H1 (cell line): ENCODE data around the gene WDR37. TPM values are rescaled to one million over a fixed set of nuclear protein-coding genes. Genes with fewer than 3 reads are reported as not detected.

ENCODE experiments used
- CTCF ChIA-PET: fragments of 300-600 bp; sonication (Branson Sonifier 250); formaldehyde crosslinking; loops from one replicate; lab custom pipeline; 2021; ENCODE audit not compliant: partially characterized antibody; lab: Charles Lee
- POLR2A ChIA-PET: fragments of 300-600 bp; sonication (Branson Sonifier 250); formaldehyde crosslinking; loops from one replicate; lab custom pipeline; 2021; ENCODE audit warnings: inconsistent platforms; ENCODE audit not compliant: partially characterized antibody; lab: Charles Lee
- DNase-seq, 2 experiments: peaks; one replicate each; pipeline versions ENCODE4 v3.0.0 to v3.0.0-alpha.2; 2010 to 2022; ENCODE audit warnings: low spot score in 2 of 2, low read depth in 1 of 2, mixed read lengths in 1 of 2
- FAIRE-seq: peaks from 2 replicates; lab custom pipeline; 2011; peaks lifted over from hg19 to GRCh38; lab: Jason Lieb, UNC
- H2AFZ ChIP-seq: 2 replicates; pipeline ENCODE4 v1.8.1; 2012; ENCODE audit warnings: low read length, inconsistent platforms
- H2AK5ac ChIP-seq: 2 replicates; pipeline ENCODE4 v1.6.1; 2013; ENCODE audit warnings: low read depth, low read length
- H2BK120ac ChIP-seq: replicated peaks from 2 replicates; pipeline ENCODE3; 2013; ENCODE audit warnings: low read depth, low read length, inconsistent platforms
- H2BK12ac ChIP-seq: 2 replicates; pipeline ENCODE4 v1.6.1; 2013; ENCODE audit warnings: low read depth, low read length
- H2BK15ac ChIP-seq: 2 replicates; pipeline ENCODE4 v1.6.1; 2013; ENCODE audit warnings: low read length
- H2BK20ac ChIP-seq: 2 replicates; pipeline ENCODE4 v1.6.1; 2013; ENCODE audit warnings: low read length
- H2BK5ac ChIP-seq: 2 replicates; pipeline ENCODE4 v1.6.1; 2013; ENCODE audit warnings: low read depth, low read length
- H3K14ac ChIP-seq: 2 replicates; pipeline ENCODE4 v1.6.1; 2013; ENCODE audit warnings: inconsistent platforms; ENCODE audit not compliant: insufficient read length
- H3K18ac ChIP-seq: 2 replicates; pipeline ENCODE4 v1.6.1; 2013; ENCODE audit warnings: low read length; ENCODE audit errors: extremely low read depth
- H3K23ac ChIP-seq: 2 replicates; pipeline ENCODE4 v1.6.1; 2013; ENCODE audit warnings: inconsistent platforms; ENCODE audit not compliant: insufficient read length
- H3K23me2 ChIP-seq: 2 replicates; pipeline ENCODE4 v1.6.1; 2013; ENCODE audit warnings: low read depth, low read length
- H3K27ac ChIP-seq: 2 replicates; pipeline ENCODE4 v1.6.1; 2011; ENCODE audit warnings: low read depth, low read length, inconsistent platforms
- H3K27me3 ChIP-seq, 4 experiments: replicated peaks in 1 of 4; 1 replicate in 1 of 4; 2 replicates in 3 of 4; pipeline versions ENCODE4 v1.6.1 to v1.8.1; 2011 to 2013; ENCODE audit warnings: low read length in 3 of 4, mild to moderate bottlenecking in 3 of 4, inconsistent platforms in 2 of 4, mixed read lengths in 2 of 4, moderate library complexity in 1 of 4; ENCODE audit not compliant: control insufficient read depth in 3 of 4, insufficient read depth in 3 of 4; ENCODE audit errors: extremely low read depth in 1 of 4
- H3K36me3 ChIP-seq, 4 experiments: 2 replicates each; pipeline versions ENCODE4 v1.6.1 to v1.8.1; 2011 to 2013; ENCODE audit warnings: mild to moderate bottlenecking in 4 of 4, low read length in 3 of 4, moderate library complexity in 2 of 4, control low read depth in 1 of 4, inconsistent platforms in 1 of 4; ENCODE audit not compliant: insufficient read depth in 4 of 4, control insufficient read depth in 2 of 4
- H3K4ac ChIP-seq: replicated peaks from 2 replicates; pipeline ENCODE3; 2013; ENCODE audit warnings: low read length, low read depth, mixed read lengths, inconsistent platforms; ENCODE audit not compliant: insufficient read length
- H3K4me1 ChIP-seq, 4 experiments: replicated peaks in 1 of 4; 1 replicate in 1 of 4; 2 replicates in 3 of 4; pipeline versions ENCODE4 v1.6.1 to v1.8.1; 2011 to 2013; ENCODE audit warnings: low read length in 3 of 4, inconsistent platforms in 2 of 4, mixed read lengths in 1 of 4; ENCODE audit not compliant: insufficient read depth in 4 of 4, control insufficient read depth in 3 of 4
- H3K4me2 ChIP-seq, 2 experiments: 2 replicates each; pipeline versions ENCODE4 v1.6.1 to v1.8.1; 2011 to 2013; ENCODE audit warnings: low read depth in 2 of 2, low read length in 2 of 2, control low read depth in 1 of 2, inconsistent platforms in 1 of 2, mild to moderate bottlenecking in 1 of 2; ENCODE audit not compliant: insufficient read depth in 1 of 2
- H3K4me3 ChIP-seq, 4 experiments: fragments of 200-600, 300-600 bp in 1 of 4; sonication (generic), shearing (Covaris generic), sonication (Bioruptor Twin) in 1 of 4; 2 replicates each; pipeline versions ENCODE4 v1.5.1 to v1.8.1; 2011 to 2016; ENCODE audit warnings: low read length in 4 of 4, low read depth in 3 of 4, control low read depth in 2 of 4, inconsistent platforms in 2 of 4, mild to moderate bottlenecking in 2 of 4, mixed read lengths in 1 of 4, moderate library complexity in 1 of 4; ENCODE audit not compliant: insufficient read depth in 2 of 4; ENCODE audit errors: extremely low read depth in 1 of 4
- H3K56ac ChIP-seq: replicated peaks from 2 replicates; pipeline ENCODE3; 2013; ENCODE audit warnings: low read depth, mild to moderate bottlenecking, mixed read lengths, low read length, inconsistent platforms; ENCODE audit not compliant: insufficient read length
- H3K79me1 ChIP-seq: 2 replicates; pipeline ENCODE4 v1.6.1; 2013; ENCODE audit warnings: low read depth, low read length, control low read depth
- H3K79me2 ChIP-seq, 2 experiments: 2 replicates each; pipeline versions ENCODE4 v1.6.1 to v1.8.1; 2012 to 2013; ENCODE audit warnings: low read length in 2 of 2, mild to moderate bottlenecking in 2 of 2, inconsistent platforms in 1 of 2; ENCODE audit not compliant: insufficient read depth in 2 of 2, control insufficient read depth in 1 of 2
- H3K9ac ChIP-seq, 4 experiments: replicated peaks in 1 of 4; 1 replicate in 1 of 4; 2 replicates in 3 of 4; pipeline versions ENCODE4 v1.6.1 to v1.8.1; 2011 to 2013; ENCODE audit warnings: low read depth in 3 of 4, low read length in 3 of 4, control low read depth in 2 of 4, mild to moderate bottlenecking in 2 of 4, moderate library complexity in 2 of 4, inconsistent platforms in 1 of 4; ENCODE audit errors: extremely low read depth in 1 of 4
- H3K9me3 ChIP-seq, 2 experiments: 2 replicates each; pipeline versions ENCODE4 v1.6.1 to v1.8.1; 2012 to 2013; ENCODE audit warnings: mild to moderate bottlenecking in 2 of 2, moderate library complexity in 2 of 2, control low read depth in 1 of 2, inconsistent platforms in 1 of 2, low read depth in 1 of 2, low read length in 1 of 2, mixed read lengths in 1 of 2; ENCODE audit not compliant: insufficient read depth in 2 of 2
- H4K20me1 ChIP-seq, 2 experiments: replicated peaks in 1 of 2; 2 replicates each; pipeline versions ENCODE3 to v1.8.1; 2011 to 2013; ENCODE audit warnings: inconsistent platforms in 2 of 2, low read length in 2 of 2, mild to moderate bottlenecking in 1 of 2; ENCODE audit not compliant: insufficient read depth in 2 of 2, control insufficient read depth in 1 of 2
- H4K5ac ChIP-seq: 2 replicates; pipeline ENCODE4 v1.6.1; 2013; ENCODE audit warnings: low read length, low read depth, mixed read lengths, inconsistent platforms; ENCODE audit not compliant: insufficient read length
- H4K8ac ChIP-seq: 2 replicates; pipeline ENCODE4 v1.8.0; 2013; ENCODE audit warnings: mild to moderate bottlenecking, moderate library complexity, low read length, inconsistent platforms; ENCODE audit not compliant: insufficient read depth; ENCODE audit errors: extremely low read depth
- H4K91ac ChIP-seq: replicated peaks from 2 replicates; pipeline ENCODE3; 2013; ENCODE audit warnings: low read length, mixed read lengths, inconsistent platforms; ENCODE audit not compliant: insufficient read length
- WGBS, 2 experiments: shearing (Covaris generic) in 1 of 2; methylation state at CpG; one replicate each; pipeline versions ENCODE4 v1.1.6 to v1.1.7; 2013 to 2015; ENCODE audit warnings: low lambda C conversion rate in 2 of 2, mixed read lengths in 2 of 2, inconsistent platforms in 1 of 2, low coverage in 1 of 2, missing lambda C conversion rate in 1 of 2; ENCODE audit not compliant: insufficient replicate concordance in 2 of 2, insufficient coverage in 1 of 2, insufficient read length in 1 of 2; ENCODE audit errors: extremely low coverage in 1 of 2, missing lambda C conversion rate in 1 of 2; 5-methylcytosine and 5-hydroxymethylcytosine counted together
- polyA plus RNA-seq, 7 experiments: library from polyadenylated mRNA; depleted of rRNA in 3 of 7; stranded (reverse) in 5 of 7; unstranded in 2 of 7; fragments of >200 nt in 5 of 7; fragments of 200-250 nt in 2 of 7; gene quantifications; 1 replicate in 5 of 7; 2 replicates in 1 of 7; 4 replicates in 1 of 7; pipeline versions ENCODE4 v1.2.1 to v1.2.3, GENCODE V29; 2011 to 2013; ENCODE audit warnings: missing spikeins in 2 of 7, mixed read lengths in 2 of 7
- total RNA-seq: library from RNA; stranded (reverse); fragmentation: NEBNext Ultra II Directional; extraction: Animal tissue kit (Norgen Biotek cat#: 25700); gene quantifications from 2 replicates; pipeline ENCODE4 v1.2.1, GENCODE V29; 2021

WDR37 gene
- total and polyA plus RNA-seq, 2 of the 8 experiments (the other 6 are each of a cell fraction or from before 2014, with no cell fraction given), result 9.6 to 12.0 TPM

DNA sequence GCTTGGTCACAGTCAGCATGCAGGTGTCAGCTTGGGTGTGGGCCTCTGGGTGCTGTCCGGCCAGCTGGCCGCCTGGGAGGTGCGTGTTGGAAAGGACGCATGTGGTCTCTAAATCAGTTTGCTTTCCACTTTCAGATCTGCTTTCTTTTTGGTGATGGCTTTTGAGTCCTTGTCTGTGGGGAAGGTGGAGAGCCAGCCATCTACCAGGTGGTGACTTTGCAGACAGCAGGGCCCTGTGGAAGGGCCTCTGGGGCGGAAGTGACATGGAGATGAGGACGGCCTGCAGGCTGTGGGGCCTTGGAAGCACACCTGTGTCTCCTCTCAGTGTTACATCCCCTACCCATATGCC, 59.4 kb downstream of the WDR37 start:
- H3K4me2 ChIP-seq, result no peak overlapping the region

More for the DNA sequence above, 59.4 kb downstream of the WDR37 start:
- no peak overlapping the region for H2BK20ac ChIP-seq
- no peak for DNase-seq
- H3K79me1 ChIP-seq, result peaks cover 5% of the 10 kb centered on the region; the same call in 1 of the 2 replicates
- peaks cover 0 to 5% (median 2%) of the 10 kb centered on the region in 4 experiments; a peak in 3 of 8 replicates for H3K36me3 ChIP-seq
- H4K8ac ChIP-seq, result no peak overlapping the region
- no peak overlapping the region for H2BK15ac ChIP-seq
- H3K27me3 ChIP-seq, result no peaks in the 10 kb centered on the region
- no peak overlapping the region for H3K27ac ChIP-seq
- FAIRE-seq, result no peak
- ChIA-PET CTCF (interaction anchor here (1.5 kb wide), 1 partner anchor 12 kb away, joined by 3 read pairs; no protein-coding TSS in a partner anchor), POLR2A (no interaction called here)
- no peak overlapping the region for H2BK120ac ChIP-seq
- no peaks in the 10 kb centered on the region for H3K79me2 ChIP-seq
- no peak overlapping the region for H3K23ac ChIP-seq
- H3K14ac ChIP-seq, result no peak overlapping the region
- WGBS, 2 experiments, result 88% methylated on average over 6 of the region's 6 CpGs; no CpG with 5 or more reads in 1 of the 2 experiments
- no peak overlapping the region for H2BK12ac ChIP-seq
- H3K9ac ChIP-seq, result no peak overlapping the region
- H4K20me1 ChIP-seq, result peaks cover 2 to 3% of the 10 kb centered on the region in 2 experiments
- no peak overlapping the region for H3K18ac ChIP-seq
- H2AK5ac ChIP-seq, result no peak overlapping the region
- no peak overlapping the region for H4K5ac ChIP-seq
- no peak overlapping the region for H3K4me3 ChIP-seq
- no peaks in the 10 kb centered on the region for H3K9me3 ChIP-seq
- no peak overlapping the region for H4K91ac ChIP-seq
- H2AFZ ChIP-seq, result no peak overlapping the region
- H2BK5ac ChIP-seq, result no peak overlapping the region
- no peak overlapping the region for H3K4ac ChIP-seq
- no peak overlapping the region for H3K56ac ChIP-seq
- peaks cover 3 to 7% (median 6%) of the 10 kb centered on the region in 4 experiments; a peak in 6 of 7 replicates for H3K4me1 ChIP-seq
- no peaks in the 10 kb centered on the region for H3K23me2 ChIP-seq
